Neural progenitor cell (in vitro differentiated cells): ENCODE measurements around the gene MRAP. TPM values are rescaled to one million over a fixed set of nuclear protein-coding genes. Genes with fewer than 3 reads are reported as not detected.
"Not testable (repeated sequence)": the region's sequence is repeated elsewhere in the genome, so short reads cannot be mapped to it uniquely, and the experiment has no call there.

ENCODE experiments used
- DNase-seq: peaks from one replicate; pipeline ENCODE4 v3.0.0-alpha.2; 2016; ENCODE audit warnings: low spot score
- H2AFZ ChIP-seq: fragments of 200-600 bp; sonication (generic); replicated peaks from 2 replicates; pipeline ENCODE4 v1.6.1; 2016; ENCODE audit warnings: antibody characterized with exemption
- H3F3A ChIP-seq: fragments of 200-600 bp; sonication (generic); 2 replicates; pipeline ENCODE4 v1.6.1; 2016; ENCODE audit warnings: antibody characterized with exemption, low read depth
- H3K27ac ChIP-seq: fragments of 200-600 bp; sonication (generic); 2 replicates; pipeline ENCODE4 v1.5.1; 2016; ENCODE audit warnings: mild to moderate bottlenecking
- H3K27me3 ChIP-seq: fragments of 200-600 bp; sonication (generic); 2 replicates; pipeline ENCODE4 v1.6.1; 2016; ENCODE audit warnings: mild to moderate bottlenecking, moderate library complexity
- H3K36me3 ChIP-seq: fragments of 200-600 bp; sonication (generic); 2 replicates; pipeline ENCODE4 v1.5.1; 2016
- H3K4me1 ChIP-seq: fragments of 200-600 bp; sonication (generic); 2 replicates; pipeline ENCODE4 v1.6.1; 2016; ENCODE audit warnings: mixed run types
- H3K4me2 ChIP-seq: fragments of 200-600 bp; sonication (generic); 2 replicates; pipeline ENCODE4 v1.6.1; 2016
- H3K4me3 ChIP-seq: fragments of 200-600 bp; sonication (generic); 2 replicates; pipeline ENCODE4 v1.5.1; 2016
- H3K79me2 ChIP-seq: fragments of 200-600 bp; sonication (generic); 2 replicates; pipeline ENCODE4 v1.6.1; 2016; ENCODE audit warnings: low read depth
- H3K9ac ChIP-seq: fragments of 200-600 bp; sonication (generic); 2 replicates; pipeline ENCODE4 v1.6.1; 2016
- H3K9me3 ChIP-seq: fragments of 200-600 bp; sonication (generic); 2 replicates; pipeline ENCODE4 v1.5.1; 2016; ENCODE audit warnings: low read depth
- H4K20me1 ChIP-seq: fragments of 200-600 bp; sonication (generic); 2 replicates; pipeline ENCODE4 v1.6.1; 2016; ENCODE audit warnings: low read depth
- H3K27ac Mint-ChIP-seq: 3 replicates; pipeline ENCODE4 v1.8.0; 2021; ENCODE audit warnings: mixed read lengths
- H3K27me3 Mint-ChIP-seq: 2 replicates; pipeline ENCODE4 v1.8.0; 2022; ENCODE audit warnings: low read depth, mild to moderate bottlenecking, inconsistent platforms, moderate library complexity, mixed read lengths; ENCODE audit not compliant: insufficient read depth
- H3K36me3 Mint-ChIP-seq: 3 replicates; pipeline ENCODE4 v1.8.0; 2021; ENCODE audit warnings: mixed read lengths
- H3K4me1 Mint-ChIP-seq: 3 replicates; pipeline ENCODE4 v1.8.0; 2021; ENCODE audit warnings: mixed read lengths
- H3K4me3 Mint-ChIP-seq: 3 replicates; pipeline ENCODE4 v1.8.0; 2021; ENCODE audit warnings: mild to moderate bottlenecking, moderate library complexity, mixed read lengths
- H3K9me3 Mint-ChIP-seq: 3 replicates; pipeline ENCODE4 v1.8.0; 2020; ENCODE audit warnings: mixed read lengths
- CTCF ChIP-seq: fragments of 200-600 bp; sonication (generic); IDR thresholded peaks from 2 replicates; pipeline ENCODE4 v1.5.1; 2017; ENCODE audit warnings: antibody characterized with exemption, mild to moderate bottlenecking
- EZH2 ChIP-seq: fragments of 200-600 bp; sonication (generic); IDR thresholded peaks from 2 replicates; pipeline ENCODE4 v1.6.1; 2017; ENCODE audit warnings: antibody characterized with exemption, mild to moderate bottlenecking, moderate library complexity
- EZH2phosphoT487 ChIP-seq: fragments of 200-600 bp; sonication (generic); IDR thresholded peaks from 2 replicates; pipeline ENCODE4 v1.6.1; 2017; ENCODE audit warnings: antibody characterized with exemption
- total RNA-seq: library from RNA; depleted of rRNA; stranded (reverse); fragments of >200 nt; gene quantifications from 2 replicates; pipeline ENCODE4 v1.2.3, GENCODE V29; 2015; ENCODE audit warnings: low replicate concordance

MRAP gene
- total RNA-seq, 1 donor from 2014 or later, result not detected

- no peak overlapping the region for H3K4me3 ChIP-seq
- Mint-ChIP-seq H3K4me1 (peaks cover 10% of the 10 kb centered on the region), H3K36me3 (peaks cover 16% of the 10 kb centered on the region), H3K27me3 (no peaks in the 10 kb centered on the region), H3K9me3 (no peaks in the 10 kb centered on the region), H3K4me3 (no peak overlapping the region), H3K27ac (no peak overlapping the region)
- no peak overlapping the region for H3K4me2 ChIP-seq
- H3K4me1 ChIP-seq, result no peaks in the 10 kb centered on the region
- H3F3A ChIP-seq, result peaks cover 5% of the 10 kb centered on the region
- H3K27me3 ChIP-seq, result no peaks in the 10 kb centered on the region
- no peak overlapping the region for H3K27ac ChIP-seq
- no peaks in the 10 kb centered on the region for H4K20me1 ChIP-seq
- H3K9me3 ChIP-seq, result no peaks in the 10 kb centered on the region
- H3K36me3 ChIP-seq, result no peaks in the 10 kb centered on the region
- no peak for DNase-seq
- H3K79me2 ChIP-seq, result no peaks in the 10 kb centered on the region
- TF ChIP-seq EZH2phosphoT487 (no peak), CTCF (no peak), EZH2 (no peak)
- H2AFZ ChIP-seq, result no peak overlapping the region
- H3K9ac ChIP-seq, result no peak overlapping the region
Observed at GRCh38 chr21:32307706-32308105, 9.1 kb downstream of the MRAP start.

GRCh38 chr21:32308696-32309095, 10.0 kb downstream of the MRAP start:
- Histone ChIP-seq H3K4me3 (no peak overlapping the region), H3K4me2 (no peak overlapping the region), H3K9me3 (no peaks in the 10 kb centered on the region), H2AFZ (no peak overlapping the region), H3K27ac (no peak overlapping the region), H3F3A (peaks cover 5% of the 10 kb centered on the region), H3K79me2 (no peaks in the 10 kb centered on the region), H3K27me3 (no peaks in the 10 kb centered on the region), H3K4me1 (no peaks in the 10 kb centered on the region), H4K20me1 (no peaks in the 10 kb centered on the region), H3K36me3 (no peaks in the 10 kb centered on the region), H3K9ac (no peak overlapping the region)
- no peak for DNase-seq
- TF ChIP-seq CTCF (no peak), EZH2 (no peak), EZH2phosphoT487 (no peak)
- no peak overlapping the region for H3K4me3 Mint-ChIP-seq
- H3K27ac Mint-ChIP-seq, result no peak overlapping the region
- H3K36me3 Mint-ChIP-seq, result peaks cover 15% of the 10 kb centered on the region
- H3K27me3 Mint-ChIP-seq, result no peaks in the 10 kb centered on the region
- peaks cover 10% of the 10 kb centered on the region for H3K4me1 Mint-ChIP-seq
- no peaks in the 10 kb centered on the region for H3K9me3 Mint-ChIP-seq

- H3K4me3 Mint-ChIP-seq, result no peak overlapping the region
- Histone ChIP-seq H3K9me3 (no peaks in the 10 kb centered on the region), H3K4me1 (no peaks in the 10 kb centered on the region)
Observed at GRCh38 chr21:32309906-32310460, 11.3 kb downstream of the MRAP start.

GRCh38 chr21:32310976-32311375, 12.3 kb downstream of the MRAP start:
- H3K36me3 ChIP-seq, H3K9me3 Mint-ChIP-seq, H3K9me3 ChIP-seq, H3K27me3 ChIP-seq, H3K4me1 ChIP-seq, H4K20me1 ChIP-seq, H3K4me2 ChIP-seq, H3K4me3 ChIP-seq, H3F3A ChIP-seq, DNase-seq, H2AFZ ChIP-seq, H3K4me3 Mint-ChIP-seq, H3K27ac ChIP-seq, H3K9ac ChIP-seq, H3K27me3 Mint-ChIP-seq, H3K27ac Mint-ChIP-seq, H3K79me2 ChIP-seq: not testable (repeated sequence)
- Mint-ChIP-seq H3K4me1 (peaks cover 10% of the 10 kb centered on the region), H3K36me3 (peaks cover 17% of the 10 kb centered on the region)

More at GRCh38 chr21:32309906-32310460, 11.3 kb downstream of the MRAP start:
- Histone ChIP-seq H2AFZ (no peak overlapping the region), H3K27me3 (no peaks in the 10 kb centered on the region), H3K27ac (no peak overlapping the region), H3K79me2 (no peaks in the 10 kb centered on the region), H4K20me1 (no peaks in the 10 kb centered on the region), H3K4me3 (no peak overlapping the region), H3K4me2 (no peak overlapping the region), H3F3A (peaks cover 5% of the 10 kb centered on the region), H3K9ac (no peak overlapping the region), H3K36me3 (no peaks in the 10 kb centered on the region)
- no peaks in the 10 kb centered on the region for H3K9me3 Mint-ChIP-seq
- H3K27ac Mint-ChIP-seq, result no peak overlapping the region
- TF ChIP-seq CTCF (no peak), EZH2phosphoT487 (no peak), EZH2 (no peak)
- no peaks in the 10 kb centered on the region for H3K27me3 Mint-ChIP-seq
- H3K36me3 Mint-ChIP-seq, result peaks cover 15% of the 10 kb centered on the region
- no peak for DNase-seq
- peaks cover 10% of the 10 kb centered on the region for H3K4me1 Mint-ChIP-seq
